HG03025 (cell line): ENCODE measurements around the gene KDM4C.
A peak's percentile ranks its signal among the peaks of the same experiment; 100 is the strongest.

Experiments
- ATAC-seq: cut with Tn5 transposase; IDR thresholded peaks from one replicate; pipeline ENCODE4 v1.9.1; 2021; ENCODE audit warnings: mild to moderate bottlenecking, moderate library complexity; ENCODE audit not compliant: unreplicated experiment, low FRiP score

The KDM4C gene

GRCh38 chr9:7079051-7079450 lies 321.3 kb downstream of the KDM4C start:
- no peak for ATAC-seq

- no peak for ATAC-seq
These were observed 323.4 kb downstream of the KDM4C start for GRCh38 chr9:7081065-7081600.

GRCh38 chr9:7083192-7083591 lies 325.4 kb downstream of the KDM4C start:
- ATAC-seq = no peak

GRCh38 chr9:7085357-7085756 lies 327.6 kb downstream of the KDM4C start:
- ATAC-seq = no peak

- ATAC-seq = no peak
These were observed 328.6 kb downstream of the KDM4C start for GRCh38 chr9:7086389-7086788.

GRCh38 chr9:7088611-7089010 lies 330.8 kb downstream of the KDM4C start:
- ATAC-seq = no peak

- no peak for ATAC-seq
These were observed 331.8 kb downstream of the KDM4C start for GRCh38 chr9:7089406-7090193.

GRCh38 chr9:7093040-7093439 lies 335.3 kb downstream of the KDM4C start:
- ATAC-seq = no peak

GRCh38 chr9:7094052-7094451 lies 336.3 kb downstream of the KDM4C start:
- no peak for ATAC-seq

- ATAC-seq = no peak
These were observed 336.8 kb downstream of the KDM4C start for GRCh38 chr9:7094576-7094975.

- ATAC-seq = peak; percentile 77
These were observed 337.3 kb downstream of the KDM4C start for GRCh38 chr9:7095058-7095457.

- no peak for ATAC-seq
These were observed 339.4 kb downstream of the KDM4C start for GRCh38 chr9:7097040-7097715.

- no peak for ATAC-seq
These were observed 340.3 kb downstream of the KDM4C start for GRCh38 chr9:7097785-7098752.

- no peak for ATAC-seq
These were observed 345.6 kb downstream of the KDM4C start for GRCh38 chr9:7103367-7103766.

- ATAC-seq = no peak
These were observed 346.0 kb downstream of the KDM4C start for GRCh38 chr9:7103771-7104170.

- ATAC-seq = no peak
These were observed 346.9 kb downstream of the KDM4C start for GRCh38 chr9:7104625-7105024.

GRCh38 chr9:7105095-7105494 lies 347.3 kb downstream of the KDM4C start:
- ATAC-seq = no peak

GRCh38 chr9:7108936-7109335 lies 351.2 kb downstream of the KDM4C start:
- ATAC-seq = no peak

- ATAC-seq = no peak
These were observed 353.6 kb downstream of the KDM4C start for GRCh38 chr9:7111413-7111812.

GRCh38 chr9:7115606-7116005 lies 357.8 kb downstream of the KDM4C start:
- ATAC-seq = no peak
